Esophagus muscularis mucosa (tissue), 4 donors: ENCODE measurements around the gene MGAT4B. TPM values are rescaled to one million over a fixed set of nuclear protein-coding genes. Genes with fewer than 3 reads are reported as not detected.

ENCODE experiments used
- DNase-seq: peaks from one replicate; pipeline ENCODE4 v3.0.0-alpha.2; 2017; ENCODE audit errors: extremely low spot score
- H3K27ac ChIP-seq, 4 donors: fragments of 200-600 bp; sonication (generic); replicated peaks in 1 of 4; 1 replicate in 3 of 4; 2 replicates in 1 of 4; pipeline ENCODE4 v1.5.1; 2016 to 2019; ENCODE audit warnings: mild to moderate bottlenecking in 1 of 4
- H3K27me3 ChIP-seq, 4 donors: fragments of 200-600 bp; sonication (generic); one replicate each; pipeline versions ENCODE4 v1.5.1 to v1.6.0; 2016 to 2019
- H3K36me3 ChIP-seq, 4 donors: fragments of 200-600 bp; sonication (generic); one replicate each; pipeline ENCODE4 v1.5.1; 2016 to 2019
- H3K4me1 ChIP-seq, 4 donors: fragments of 200-600 bp; sonication (generic); one replicate each; pipeline ENCODE4 v1.5.1; 2016 to 2019
- H3K4me3 ChIP-seq, 4 donors: fragments of 200-600 bp; sonication (generic); 1 replicate in 2 of 4; 2 replicates in 2 of 4; pipeline ENCODE4 v1.5.1; 2016 to 2019; ENCODE audit warnings: mild to moderate bottlenecking in 4 of 4, moderate library complexity in 1 of 4
- H3K9me3 ChIP-seq, 4 donors: fragments of 200-600 bp; sonication (generic); 1 replicate in 3 of 4; 2 replicates in 1 of 4; pipeline ENCODE4 v1.5.1; 2016 to 2019
- CTCF ChIP-seq, 3 experiments: fragments of 200-600 bp in 2 of 3; fragments of 450-650 bp in 1 of 3; sonication (generic) in 2 of 3; IDR thresholded peaks; one replicate each; pipeline ENCODE4 v1.5.1; 2017 to 2019; ENCODE audit warnings: antibody characterized with exemption in 3 of 3, mild to moderate bottlenecking in 2 of 3, moderate library complexity in 1 of 3
- EP300 ChIP-seq: sonication (generic); formaldehyde crosslinking; IDR thresholded peaks from one replicate; pipeline ENCODE4 v1.6.1; 2017; ENCODE audit warnings: antibody characterized with exemption
- POLR2A ChIP-seq: fragments of 450-650 bp; IDR thresholded peaks from one replicate; pipeline ENCODE4 v1.6.1; 2017; ENCODE audit warnings: antibody characterized with exemption, moderate library complexity, mild to moderate bottlenecking, low read depth
- POLR2AphosphoS5 ChIP-seq, 2 donors: sonication (generic); formaldehyde crosslinking; IDR thresholded peaks; one replicate each; pipeline ENCODE4 v1.6.1; 2017; ENCODE audit warnings: antibody characterized with exemption in 2 of 2
- WGBS: methylation state at CpG from one replicate; pipeline ENCODE4 v1.1.5; 2018; 5-methylcytosine and 5-hydroxymethylcytosine counted together
- intact Hi-C: fragments of 100-400 bp; cut with DNase I; formaldehyde crosslinking; loops from one replicate; pipeline ENCODE4 v1.15.1; 2023
- total RNA-seq, 4 donors: library from RNA; depleted of rRNA; stranded (reverse); fragments of >200 nt; gene quantifications; one replicate each; pipeline versions ENCODE4 v1.1.0 to v1.2.1, GENCODE V29; 2016

Gene MGAT4B
- total RNA-seq, 4 donors from 2014 or later = 47.1 to 70.6 (median 59.2) TPM

- Histone ChIP-seq H3K36me3 (peaks cover 38 to 56% (median 46%) of the 10 kb centered on the region in 4 donors), H3K4me3 (no peak overlapping the region), H3K27me3 (no peaks in the 10 kb centered on the region), H3K27ac (no peak overlapping the region), H3K4me1 (peaks cover 54 to 70% (median 60%) of the 10 kb centered on the region in 4 donors), H3K9me3 (no peaks in the 10 kb centered on the region)
- intact Hi-C loops = loop anchor here (5.0 kb wide), 2 partner anchors 37 to 142 kb away; no protein-coding TSS in a partner anchor
- TF ChIP-seq POLR2A (no peak), POLR2AphosphoS5 (IDR thresholded peaks at IDR 0.05) (peak in 1 of 2 donors; percentile 3)
- no peak for DNase-seq
- 92% methylated on average over 4 of the region's 5 CpGs for WGBS
Measured at GRCh38 chr5:179799644-179799973, 7.1 kb downstream of the MGAT4B start.

- no peak for DNase-seq
- H3K36me3 ChIP-seq = peaks cover 38 to 56% (median 46%) of the 10 kb centered on the region in 4 donors
- H3K27ac ChIP-seq = no peak overlapping the region
- intact Hi-C loops = loop anchor here (5.0 kb wide), 2 partner anchors 37 to 142 kb away; no protein-coding TSS in a partner anchor
- H3K9me3 ChIP-seq = no peaks in the 10 kb centered on the region
- H3K4me1 ChIP-seq = peaks cover 54 to 70% (median 60%) of the 10 kb centered on the region in 4 donors
- H3K27me3 ChIP-seq = no peaks in the 10 kb centered on the region
- TF ChIP-seq POLR2AphosphoS5 (IDR thresholded peaks at IDR 0.05) (peak in 1 of 2 donors; percentile 3), CTCF (IDR thresholded peaks at IDR 0.05) (no peak), EP300 (no peak), POLR2A (no peak)
- 94% methylated on average over 29 of the region's 36 CpGs for WGBS
- no peak overlapping the region for H3K4me3 ChIP-seq
Measured at GRCh38 chr5:179798771-179799643, 7.7 kb downstream of the MGAT4B start.

GRCh38 chr5:179798144-179798770, 8.4 kb downstream of the MGAT4B start:
- no peak overlapping the region for H3K4me3 ChIP-seq
- H3K9me3 ChIP-seq = no peaks in the 10 kb centered on the region
- H3K27me3 ChIP-seq = no peaks in the 10 kb centered on the region
- WGBS = 88% methylated on average over 13 of the region's 23 CpGs
- H3K27ac ChIP-seq = no peak overlapping the region
- TF ChIP-seq EP300 = no peak
- TF ChIP-seq POLR2A = no peak
- TF ChIP-seq CTCF (IDR thresholded peaks at IDR 0.05) = no peak
- no peak for TF ChIP-seq POLR2AphosphoS5 (IDR thresholded peaks at IDR 0.05)
- intact Hi-C loops = loop anchor here (5.0 kb wide), 2 partner anchors 36 to 141 kb away; no protein-coding TSS in a partner anchor
- no peak for DNase-seq
- H3K36me3 ChIP-seq = peaks cover 38 to 56% (median 46%) of the 10 kb centered on the region in 4 donors
- peaks cover 54 to 70% (median 60%) of the 10 kb centered on the region in 4 donors for H3K4me1 ChIP-seq

GRCh38 chr5:179797741-179798140, 8.9 kb downstream of the MGAT4B start:
- H3K4me3 ChIP-seq = no peak overlapping the region
- H3K4me1 ChIP-seq = peaks cover 54 to 70% (median 60%) of the 10 kb centered on the region in 4 donors
- DNase-seq = no peak
- WGBS = 86% methylated on average over 9 of the region's 30 CpGs
- TF ChIP-seq POLR2A = no peak
- TF ChIP-seq POLR2AphosphoS5 (IDR thresholded peaks at IDR 0.05) = no peak
- TF ChIP-seq CTCF (IDR thresholded peaks at IDR 0.05) = no peak
- H3K27me3 ChIP-seq = no peaks in the 10 kb centered on the region
- H3K36me3 ChIP-seq = peaks cover 38 to 56% (median 46%) of the 10 kb centered on the region in 4 donors
- intact Hi-C loops = loop anchor here (5.0 kb wide), 2 partner anchors 35 to 140 kb away; no protein-coding TSS in a partner anchor
- no peaks in the 10 kb centered on the region for H3K9me3 ChIP-seq
- H3K27ac ChIP-seq = no peak overlapping the region
